Smooth muscle cell (in vitro differentiated cells): ENCODE data around the gene SORBS2. TPM values are rescaled to one million over a fixed set of nuclear protein-coding genes. Genes with fewer than 3 reads are reported as not detected.

Source experiments
- DNase-seq: peaks from one replicate; lab custom pipeline; 2025; ENCODE audit not compliant: unreplicated experiment; lab: John Stamatoyannopoulos, UW
- H2AFZ ChIP-seq: fragments of 200-600 bp; sonication (generic); 2 replicates; pipeline ENCODE4 v1.6.0; 2016; ENCODE audit warnings: antibody characterized with exemption, low read depth, mild to moderate bottlenecking
- H3F3A ChIP-seq: fragments of 200-600 bp; sonication (generic); 2 replicates; pipeline ENCODE4 v1.6.0; 2017; ENCODE audit warnings: antibody characterized with exemption, low read depth
- H3K27ac ChIP-seq: fragments of 200-600 bp; sonication (generic); 2 replicates; pipeline ENCODE4 v1.5.1; 2016; ENCODE audit warnings: low read depth, mild to moderate bottlenecking
- H3K27me3 ChIP-seq: fragments of 200-600 bp; sonication (generic); 2 replicates; pipeline ENCODE4 v1.6.1; 2016; ENCODE audit warnings: low read depth, mild to moderate bottlenecking
- H3K36me3 ChIP-seq: fragments of 200-600 bp; sonication (generic); 2 replicates; pipeline ENCODE4 v1.5.1; 2016; ENCODE audit warnings: low read depth
- H3K4me1 ChIP-seq: fragments of 200-600 bp; sonication (generic); 2 replicates; pipeline ENCODE4 v1.5.1; 2016; ENCODE audit warnings: low read depth
- H3K4me2 ChIP-seq: fragments of 200-600 bp; sonication (generic); 2 replicates; pipeline ENCODE4 v1.6.0; 2016; ENCODE audit warnings: mild to moderate bottlenecking
- H3K4me3 ChIP-seq: fragments of 200-600 bp; sonication (generic); 2 replicates; pipeline ENCODE4 v1.5.1; 2016; ENCODE audit warnings: mild to moderate bottlenecking
- H3K79me2 ChIP-seq: fragments of 200-600 bp; sonication (generic); 2 replicates; pipeline ENCODE4 v1.6.0; 2016; ENCODE audit warnings: low read depth, mild to moderate bottlenecking
- H3K9ac ChIP-seq: fragments of 200-600 bp; sonication (generic); 2 replicates; pipeline ENCODE4 v1.6.0; 2016; ENCODE audit warnings: low read depth
- H3K9me3 ChIP-seq: fragments of 200-600 bp; sonication (generic); replicated peaks from 2 replicates; pipeline ENCODE4 v1.5.1; 2016; ENCODE audit warnings: low read depth
- H4K20me1 ChIP-seq: fragments of 200-600 bp; sonication (generic); 2 replicates; pipeline ENCODE4 v1.6.0; 2016; ENCODE audit warnings: low read depth
- WGBS: methylation state at CpG from one replicate; pipeline ENCODE4 v1.1.7; 2016; ENCODE audit warnings: low lambda C conversion rate; 5-methylcytosine and 5-hydroxymethylcytosine counted together
- polyA plus RNA-seq: library from polyadenylated mRNA; unstranded; fragments of >200 nt; fragmentation: Nextera tagmentation; extraction: Ambion mirVana; gene quantifications from 2 replicates; pipeline ENCODE4 v1.2.1, GENCODE V29; 2016
- total RNA-seq: library from RNA; depleted of rRNA; stranded (reverse); fragments of >200 nt; gene quantifications from 2 replicates; pipeline ENCODE4 v1.2.3, GENCODE V29; 2014
- TF ChIP-seq, protein P1 (sequence below): fragments of 200-600 bp; sonication (generic); IDR thresholded peaks from 2 replicates; pipeline ENCODE4 v1.5.1; 2017; ENCODE audit warnings: borderline replicate concordance, mild to moderate bottlenecking, antibody characterized with exemption; ENCODE audit not compliant: insufficient read depth, poor library complexity, severe bottlenecking

SORBS2 gene
- total and polyA plus RNA-seq, 2 experiments from 2014 or later, result 9.0 to 36.6 TPM

DNA sequence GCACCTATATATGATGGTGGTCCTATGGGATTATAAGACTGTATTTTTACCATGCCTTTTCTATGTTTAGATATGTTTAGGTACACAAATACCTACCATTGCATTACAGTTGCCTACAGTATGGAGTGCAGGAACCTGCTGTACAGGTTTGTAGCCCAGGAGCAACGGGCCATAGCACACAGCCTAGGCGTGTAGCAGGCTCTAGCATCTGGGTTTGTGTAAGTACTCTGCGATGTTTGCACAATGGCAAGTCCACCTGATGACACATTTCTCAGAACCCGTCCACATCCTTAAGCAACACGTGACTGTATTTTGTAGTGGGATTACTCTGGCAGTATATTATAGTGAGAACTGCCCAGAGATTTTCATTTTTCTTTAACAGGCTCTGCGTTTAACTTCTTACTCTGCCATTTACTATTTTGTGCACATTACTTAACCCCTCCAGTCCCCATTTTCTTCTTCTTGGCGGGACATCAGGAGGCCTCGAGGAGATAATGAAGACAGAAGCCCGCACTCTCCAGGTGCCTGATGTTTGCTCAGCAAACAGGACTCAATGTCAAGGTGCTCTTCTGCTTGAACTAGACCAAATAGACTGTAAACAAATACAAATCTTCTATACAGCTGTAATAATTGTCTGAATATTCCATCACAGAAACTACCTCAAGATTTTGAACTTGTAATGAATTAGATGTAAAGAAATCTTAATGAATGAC lies 174.7 kb downstream of the SORBS2 start:
- Histone ChIP-seq H3K9me3 (no peaks in the 10 kb centered on the region), H3K27ac (no peak overlapping the region), H4K20me1 (no peaks in the 10 kb centered on the region), H3K9ac (no peak overlapping the region), H2AFZ (no peak overlapping the region), H3K4me3 (no peak overlapping the region), H3K4me1 (no peaks in the 10 kb centered on the region), H3K4me2 (no peak overlapping the region), H3K36me3 (no peaks in the 10 kb centered on the region), H3K79me2 (no peaks in the 10 kb centered on the region), H3F3A (no peaks in the 10 kb centered on the region), H3K27me3 (peaks cover 14% of the 10 kb centered on the region)
- WGBS, result 89% methylated on average over 9 of the region's 9 CpGs
- TF ChIP-seq, protein P1, sequence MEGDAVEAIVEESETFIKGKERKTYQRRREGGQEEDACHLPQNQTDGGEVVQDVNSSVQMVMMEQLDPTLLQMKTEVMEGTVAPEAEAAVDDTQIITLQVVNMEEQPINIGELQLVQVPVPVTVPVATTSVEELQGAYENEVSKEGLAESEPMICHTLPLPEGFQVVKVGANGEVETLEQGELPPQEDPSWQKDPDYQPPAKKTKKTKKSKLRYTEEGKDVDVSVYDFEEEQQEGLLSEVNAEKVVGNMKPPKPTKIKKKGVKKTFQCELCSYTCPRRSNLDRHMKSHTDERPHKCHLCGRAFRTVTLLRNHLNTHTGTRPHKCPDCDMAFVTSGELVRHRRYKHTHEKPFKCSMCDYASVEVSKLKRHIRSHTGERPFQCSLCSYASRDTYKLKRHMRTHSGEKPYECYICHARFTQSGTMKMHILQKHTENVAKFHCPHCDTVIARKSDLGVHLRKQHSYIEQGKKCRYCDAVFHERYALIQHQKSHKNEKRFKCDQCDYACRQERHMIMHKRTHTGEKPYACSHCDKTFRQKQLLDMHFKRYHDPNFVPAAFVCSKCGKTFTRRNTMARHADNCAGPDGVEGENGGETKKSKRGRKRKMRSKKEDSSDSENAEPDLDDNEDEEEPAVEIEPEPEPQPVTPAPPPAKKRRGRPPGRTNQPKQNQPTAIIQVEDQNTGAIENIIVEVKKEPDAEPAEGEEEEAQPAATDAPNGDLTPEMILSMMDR, result no peak
- no peak for DNase-seq

DNA sequence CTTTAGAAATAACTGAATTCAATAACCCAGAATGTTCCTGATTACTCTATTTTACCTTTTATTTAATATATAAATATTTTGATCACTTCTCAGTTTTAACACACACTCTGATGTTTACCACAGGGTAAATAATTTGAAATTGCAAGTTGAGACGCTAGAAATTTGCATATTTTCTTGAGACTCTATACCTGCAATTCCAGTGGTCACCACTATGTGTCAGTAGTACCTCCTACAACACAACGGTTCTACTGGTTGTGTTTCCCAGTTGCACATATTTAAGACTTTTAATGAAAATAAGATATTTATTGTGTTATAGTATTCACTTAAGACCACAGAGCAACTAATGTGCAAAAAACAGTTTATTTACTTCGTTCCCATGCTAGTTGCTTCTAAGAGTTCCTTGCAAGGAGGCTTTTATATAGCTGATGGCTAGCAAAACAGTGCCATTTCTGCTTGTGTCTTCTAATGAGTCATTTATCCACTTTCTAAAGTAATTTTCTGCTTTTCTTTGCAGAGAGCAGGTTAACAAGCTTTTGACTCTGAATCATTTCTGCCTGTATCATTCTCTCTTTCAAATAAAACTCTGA lies 177.8 kb downstream of the SORBS2 start:
- H3K79me2 ChIP-seq, result no peaks in the 10 kb centered on the region
- TF ChIP-seq, protein P1, result peak; percentile 55
- no peaks in the 10 kb centered on the region for H3K4me1 ChIP-seq
- no peak overlapping the region for H3K9ac ChIP-seq
- no peak for DNase-seq
- no peak overlapping the region for H2AFZ ChIP-seq
- 74% methylated on average over 3 of the region's 3 CpGs for WGBS
- H3K9me3 ChIP-seq, result no peaks in the 10 kb centered on the region
- no peaks in the 10 kb centered on the region for H3K36me3 ChIP-seq
- peaks cover 12% of the 10 kb centered on the region for H3K27me3 ChIP-seq
- no peak overlapping the region for H3K27ac ChIP-seq
- H4K20me1 ChIP-seq, result no peaks in the 10 kb centered on the region
- H3K4me3 ChIP-seq, result no peak overlapping the region
- no peaks in the 10 kb centered on the region for H3F3A ChIP-seq
- no peak overlapping the region for H3K4me2 ChIP-seq

DNA sequence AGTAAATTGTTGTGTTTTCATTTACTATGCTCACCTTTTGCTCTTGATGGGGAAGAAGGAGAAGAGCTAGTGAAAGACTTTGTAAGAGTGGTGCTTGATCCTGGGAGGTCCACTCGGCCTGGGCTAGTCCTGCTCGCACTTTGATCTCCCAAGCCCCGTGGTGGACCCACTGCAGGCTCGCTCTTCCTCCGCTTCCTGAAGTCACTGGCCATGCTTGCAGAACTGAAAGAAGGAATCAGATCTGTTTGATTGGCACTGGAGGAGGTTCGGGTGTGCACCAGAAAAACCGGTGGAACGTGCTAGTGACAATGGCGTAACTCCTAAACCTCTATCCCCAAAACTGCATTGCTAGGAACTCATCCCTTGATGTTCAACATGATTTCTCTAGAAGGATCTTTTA lies 185.2 kb downstream of the SORBS2 start:
- H3K27me3 ChIP-seq, result no peaks in the 10 kb centered on the region
- no peaks in the 10 kb centered on the region for H4K20me1 ChIP-seq
- H3K36me3 ChIP-seq, result no peaks in the 10 kb centered on the region
- H3K9me3 ChIP-seq, result no peaks in the 10 kb centered on the region
- no peak overlapping the region for H3K4me3 ChIP-seq
- 95% methylated on average over 9 of the region's 9 CpGs for WGBS
- no peaks in the 10 kb centered on the region for H3F3A ChIP-seq
- H3K4me2 ChIP-seq, result no peak overlapping the region
- no peak for DNase-seq
- H3K27ac ChIP-seq, result no peak overlapping the region
- no peak overlapping the region for H2AFZ ChIP-seq
- TF ChIP-seq, protein P1, result no peak
- H3K4me1 ChIP-seq, result no peaks in the 10 kb centered on the region
- no peak overlapping the region for H3K9ac ChIP-seq
- no peaks in the 10 kb centered on the region for H3K79me2 ChIP-seq
